ENCODE data around the gene SIPA1L3.

GRCh38 chr19:37902668-37903067 lies 4.3 kb upstream of the SIPA1L3 start:
- TF ChIP-seq, protein P1, sequence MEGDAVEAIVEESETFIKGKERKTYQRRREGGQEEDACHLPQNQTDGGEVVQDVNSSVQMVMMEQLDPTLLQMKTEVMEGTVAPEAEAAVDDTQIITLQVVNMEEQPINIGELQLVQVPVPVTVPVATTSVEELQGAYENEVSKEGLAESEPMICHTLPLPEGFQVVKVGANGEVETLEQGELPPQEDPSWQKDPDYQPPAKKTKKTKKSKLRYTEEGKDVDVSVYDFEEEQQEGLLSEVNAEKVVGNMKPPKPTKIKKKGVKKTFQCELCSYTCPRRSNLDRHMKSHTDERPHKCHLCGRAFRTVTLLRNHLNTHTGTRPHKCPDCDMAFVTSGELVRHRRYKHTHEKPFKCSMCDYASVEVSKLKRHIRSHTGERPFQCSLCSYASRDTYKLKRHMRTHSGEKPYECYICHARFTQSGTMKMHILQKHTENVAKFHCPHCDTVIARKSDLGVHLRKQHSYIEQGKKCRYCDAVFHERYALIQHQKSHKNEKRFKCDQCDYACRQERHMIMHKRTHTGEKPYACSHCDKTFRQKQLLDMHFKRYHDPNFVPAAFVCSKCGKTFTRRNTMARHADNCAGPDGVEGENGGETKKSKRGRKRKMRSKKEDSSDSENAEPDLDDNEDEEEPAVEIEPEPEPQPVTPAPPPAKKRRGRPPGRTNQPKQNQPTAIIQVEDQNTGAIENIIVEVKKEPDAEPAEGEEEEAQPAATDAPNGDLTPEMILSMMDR (IDR thresholded peaks at IDR 0.05 in 4 of 5, conservative IDR thresholded peaks at IDR 0.05 in 1 of 5), result peak; percentile 55 to 80 (median 72)
- TF ChIP-seq POLR2A (IDR thresholded peaks at IDR 0.05), result no peak
